Sigmoid colon (tissue), 7 donors: Measurements from ENCODE around the gene C16orf87. TPM values are rescaled to one million over a fixed set of nuclear protein-coding genes. Genes with fewer than 3 reads are reported as not detected.

Experiments used
- DNase-seq: peaks from one replicate; pipeline ENCODE4 v3.0.0-alpha.2; 2019
- H3K27ac ChIP-seq, 4 donors: fragments of 200-600 bp; sonication (generic); one replicate each; pipeline ENCODE4 v1.5.1; 2016 to 2019; ENCODE audit warnings: mild to moderate bottlenecking in 1 of 4
- H3K27me3 ChIP-seq, 3 donors: fragments of 200-600 bp; sonication (generic); one replicate each; pipeline ENCODE4 v1.5.1; 2019; ENCODE audit warnings: mild to moderate bottlenecking in 1 of 3
- H3K36me3 ChIP-seq, 4 donors: fragments of 200-600 bp; sonication (generic); one replicate each; pipeline ENCODE4 v1.5.1; 2016 to 2019
- H3K4me1 ChIP-seq, 4 donors: fragments of 200-600 bp; sonication (generic); one replicate each; pipeline ENCODE4 v1.5.1; 2017 to 2019
- H3K4me3 ChIP-seq, 4 donors: fragments of 200-600 bp; sonication (generic); one replicate each; pipeline ENCODE4 v1.5.1; 2017 to 2019; ENCODE audit warnings: mild to moderate bottlenecking in 2 of 4, moderate library complexity in 1 of 4
- H3K9me3 ChIP-seq, 4 donors: fragments of 200-600 bp in 3 of 4; sonication (generic) in 3 of 4; one replicate each; pipeline versions ENCODE4 v1.5.1 to v1.6.1; 2013 to 2019
- EP300 ChIP-seq, 4 donors: sonication (generic); formaldehyde crosslinking; IDR thresholded peaks; one replicate each; pipeline ENCODE4 v1.6.1; 2017; ENCODE audit warnings: antibody characterized with exemption in 4 of 4
- POLR2A ChIP-seq, 2 donors: fragments of 450-650 bp; IDR thresholded peaks; one replicate each; pipeline ENCODE4 v1.6.1; 2016; ENCODE audit warnings: antibody characterized with exemption in 2 of 2, mild to moderate bottlenecking in 2 of 2, moderate library complexity in 2 of 2
- POLR2AphosphoS5 ChIP-seq, 4 donors: sonication (generic); formaldehyde crosslinking; IDR thresholded peaks; one replicate each; pipeline ENCODE4 v1.6.1; 2017; ENCODE audit warnings: antibody characterized with exemption in 4 of 4
- WGBS, 2 donors: extraction: QIAGEN DNeasy Blood & Tissue Kit; methylation state at CpG; one replicate each; pipeline ENCODE4 v1.1.7; 2013; 5-methylcytosine and 5-hydroxymethylcytosine counted together
- intact Hi-C: fragments of 100-400 bp; cut with DNase I; formaldehyde crosslinking; loops from one replicate; pipeline ENCODE4 v1.15.1; 2023
- polyA plus RNA-seq, 3 donors: library from polyadenylated mRNA; stranded (reverse); fragments of 200-250 nt; gene quantifications; one replicate each; pipeline ENCODE4 v1.2.3, GENCODE V29; 2013
- total RNA-seq, 4 donors: library from RNA; depleted of rRNA; stranded (reverse); fragments of >200 nt; gene quantifications; one replicate each; pipeline ENCODE4 v1.1.0, GENCODE V29; 2016
- TF ChIP-seq, protein P1 (sequence below), 4 experiments: fragments of 450-650 bp in 3 of 4; fragments of 200-600 bp in 1 of 4; IDR thresholded peaks; one replicate each; pipeline ENCODE4 v1.5.1; 2016 to 2019; ENCODE audit warnings: antibody characterized with exemption in 4 of 4, mild to moderate bottlenecking in 3 of 4, moderate library complexity in 2 of 4
- donor health status: healthy with polysubstance abuse.
- donor health status: Bipolar disorder and iron deficiency.
- donor health status: healthy.

The C16orf87 gene
- total and polyA plus RNA-seq, 7 donors = 5.0 to 10.5 (median 6.0) TPM

DNA sequence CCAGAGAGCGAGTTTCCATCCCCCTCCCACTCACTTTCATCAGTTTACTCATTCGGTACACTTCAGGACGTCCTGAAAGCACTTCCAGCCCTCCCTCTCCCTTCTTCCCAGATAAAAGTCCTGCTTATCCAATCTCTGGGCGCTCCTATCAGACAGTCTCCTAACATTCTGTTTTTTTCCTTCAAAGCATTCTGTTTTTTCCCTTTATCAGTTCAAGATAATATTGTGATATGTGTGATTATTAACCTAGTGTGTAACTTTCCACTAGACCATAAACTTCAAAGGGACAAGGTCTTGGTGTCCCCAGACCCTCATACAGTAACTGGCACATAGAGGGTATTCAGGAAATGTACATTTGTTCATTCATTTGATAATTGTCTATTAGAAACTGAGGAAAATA, 24.4 kb upstream of the C16orf87 start:
- 44 to 65% methylated on average over 4 of the region's 4 CpGs for WGBS, 2 donors
- no peak for DNase-seq
- no peaks in the 10 kb centered on the region for H3K36me3 ChIP-seq
- no peaks in the 10 kb centered on the region for H3K27me3 ChIP-seq
- H3K4me3 ChIP-seq = no peak overlapping the region
- H3K9me3 ChIP-seq = no peaks in the 10 kb centered on the region
- no peak overlapping the region for H3K27ac ChIP-seq
- intact Hi-C loops = no loop called here
- TF ChIP-seq POLR2AphosphoS5 (IDR thresholded peaks at IDR 0.05) = no peak
- no peak for TF ChIP-seq POLR2A (IDR thresholded peaks at IDR 0.05)
- TF ChIP-seq, protein P1, sequence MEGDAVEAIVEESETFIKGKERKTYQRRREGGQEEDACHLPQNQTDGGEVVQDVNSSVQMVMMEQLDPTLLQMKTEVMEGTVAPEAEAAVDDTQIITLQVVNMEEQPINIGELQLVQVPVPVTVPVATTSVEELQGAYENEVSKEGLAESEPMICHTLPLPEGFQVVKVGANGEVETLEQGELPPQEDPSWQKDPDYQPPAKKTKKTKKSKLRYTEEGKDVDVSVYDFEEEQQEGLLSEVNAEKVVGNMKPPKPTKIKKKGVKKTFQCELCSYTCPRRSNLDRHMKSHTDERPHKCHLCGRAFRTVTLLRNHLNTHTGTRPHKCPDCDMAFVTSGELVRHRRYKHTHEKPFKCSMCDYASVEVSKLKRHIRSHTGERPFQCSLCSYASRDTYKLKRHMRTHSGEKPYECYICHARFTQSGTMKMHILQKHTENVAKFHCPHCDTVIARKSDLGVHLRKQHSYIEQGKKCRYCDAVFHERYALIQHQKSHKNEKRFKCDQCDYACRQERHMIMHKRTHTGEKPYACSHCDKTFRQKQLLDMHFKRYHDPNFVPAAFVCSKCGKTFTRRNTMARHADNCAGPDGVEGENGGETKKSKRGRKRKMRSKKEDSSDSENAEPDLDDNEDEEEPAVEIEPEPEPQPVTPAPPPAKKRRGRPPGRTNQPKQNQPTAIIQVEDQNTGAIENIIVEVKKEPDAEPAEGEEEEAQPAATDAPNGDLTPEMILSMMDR (IDR thresholded peaks at IDR 0.05) = no peak
- no peak for TF ChIP-seq EP300 (IDR thresholded peaks at IDR 0.05)
- peaks cover 0 to 11% (median 11%) of the 10 kb centered on the region in 4 donors for H3K4me1 ChIP-seq

DNA sequence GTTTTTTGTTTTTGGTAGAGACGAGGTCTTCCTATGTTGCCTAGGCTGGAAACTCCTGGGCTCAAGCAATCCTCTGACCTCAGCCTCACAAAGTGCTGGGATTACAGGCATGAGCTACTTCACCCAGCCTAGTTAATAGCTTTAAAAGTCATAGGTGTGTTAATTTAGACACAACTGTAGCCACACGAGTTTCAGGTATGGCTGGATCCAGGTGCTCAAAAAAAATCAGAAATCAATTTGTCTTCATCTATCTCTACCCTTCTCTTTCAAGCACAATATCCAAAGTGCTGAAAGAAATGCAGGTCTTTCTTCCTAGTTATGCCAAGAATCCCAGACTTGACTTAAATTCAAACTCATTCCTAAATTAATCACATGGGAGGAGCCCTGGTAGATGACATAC, 23.9 kb upstream of the C16orf87 start:
- H3K9me3 ChIP-seq = no peaks in the 10 kb centered on the region
- TF ChIP-seq, protein P1 (IDR thresholded peaks at IDR 0.05) = no peak
- TF ChIP-seq EP300 (IDR thresholded peaks at IDR 0.05) = no peak
- TF ChIP-seq POLR2AphosphoS5 (IDR thresholded peaks at IDR 0.05) = no peak
- no peak for TF ChIP-seq POLR2A (IDR thresholded peaks at IDR 0.05)
- DNase-seq = no peak
- peaks cover 0 to 11% (median 11%) of the 10 kb centered on the region in 4 donors for H3K4me1 ChIP-seq
- intact Hi-C loops = loop anchor here (1.0 kb wide), 1 partner anchor 54 kb away; no protein-coding TSS in a partner anchor
- no peak overlapping the region for H3K27ac ChIP-seq
- H3K36me3 ChIP-seq = no peaks in the 10 kb centered on the region
- WGBS, 2 donors = 91 to 93% methylated on average over 2 of the region's 2 CpGs
- H3K27me3 ChIP-seq = no peaks in the 10 kb centered on the region
- H3K4me3 ChIP-seq = no peak overlapping the region

DNA sequence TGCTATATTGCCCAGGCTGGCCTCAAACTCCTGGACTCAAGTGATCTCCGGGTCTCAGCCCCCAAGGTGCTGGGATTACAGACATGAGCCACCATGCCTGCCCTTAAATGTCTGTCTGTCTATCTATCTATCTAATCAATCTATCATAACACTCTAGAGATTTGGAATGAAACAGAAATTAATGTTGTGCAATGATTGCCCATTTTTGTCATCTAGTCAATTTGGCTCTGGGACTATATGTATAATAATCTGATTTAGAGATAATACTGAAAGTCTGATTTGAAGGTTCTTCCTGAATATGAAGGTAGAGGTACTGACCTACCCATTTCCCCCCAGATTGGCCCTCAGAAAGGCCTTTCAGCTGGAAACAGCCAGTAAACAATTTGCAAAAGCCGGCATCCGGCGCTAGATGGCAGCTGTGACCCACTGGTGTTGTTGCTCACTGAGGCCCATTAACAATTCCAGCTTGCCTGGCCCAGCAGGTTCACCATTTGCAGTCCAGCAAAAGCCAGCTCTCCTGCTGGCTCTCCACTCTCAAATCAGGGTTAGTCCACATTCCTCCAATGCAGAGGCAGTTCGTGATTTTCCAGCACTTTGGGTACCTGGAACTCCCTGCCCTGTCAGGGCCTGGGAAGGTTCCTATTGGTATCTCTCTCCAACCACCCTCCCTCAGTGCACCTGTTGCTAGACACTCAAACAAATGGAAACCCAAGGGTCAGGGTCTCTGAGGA, 22.9 kb upstream of the C16orf87 start:
- DNase-seq = peak; percentile 83
- TF ChIP-seq, protein P1 (IDR thresholded peaks at IDR 0.05) = peak; percentile 24 to 82 (median 64)
- no peak for TF ChIP-seq POLR2AphosphoS5 (IDR thresholded peaks at IDR 0.05)
- no peak for TF ChIP-seq EP300 (IDR thresholded peaks at IDR 0.05)

DNA sequence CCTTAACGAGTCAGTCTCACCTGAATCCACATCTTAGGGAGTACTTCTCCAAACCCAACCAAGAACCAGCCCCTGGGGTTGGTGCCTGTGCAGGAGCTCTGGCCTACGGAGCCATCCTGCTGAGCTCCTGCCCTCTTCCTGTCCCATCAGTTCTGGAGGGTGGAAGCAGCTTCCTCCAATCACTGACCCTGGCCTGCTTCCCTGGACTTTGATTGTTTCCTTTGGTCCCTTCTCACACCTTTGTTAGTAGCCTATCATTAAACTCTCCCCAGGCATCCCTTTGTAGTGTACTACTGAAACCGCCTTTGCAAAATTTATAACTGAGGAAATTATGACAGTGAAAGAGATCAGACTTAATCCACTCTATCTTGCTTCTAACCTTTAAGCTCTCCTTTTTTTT, 21.1 kb upstream of the C16orf87 start:
- DNase-seq = no peak
- H3K4me3 ChIP-seq = no peak overlapping the region
- intact Hi-C loops = no loop called here
- 63 to 79% methylated on average over 3 of the region's 3 CpGs for WGBS, 2 donors
- no peaks in the 10 kb centered on the region for H3K9me3 ChIP-seq
- TF ChIP-seq, protein P1 (IDR thresholded peaks at IDR 0.05) = no peak
- TF ChIP-seq POLR2AphosphoS5 (IDR thresholded peaks at IDR 0.05) (no peak), POLR2A (IDR thresholded peaks at IDR 0.05) (no peak), EP300 (IDR thresholded peaks at IDR 0.05) (no peak)
- H3K4me1 ChIP-seq = peaks cover 0 to 3% (median 2%) of the 10 kb centered on the region in 4 donors
- no peak overlapping the region for H3K27ac ChIP-seq
- no peaks in the 10 kb centered on the region for H3K36me3 ChIP-seq
- no peaks in the 10 kb centered on the region for H3K27me3 ChIP-seq

More for the DNA sequence above, 22.9 kb upstream of the C16orf87 start:
- Histone ChIP-seq H3K4me1 (peaks cover 0 to 11% (median 11%) of the 10 kb centered on the region in 4 donors), H3K27ac (no peak overlapping the region), H3K36me3 (no peaks in the 10 kb centered on the region), H3K4me3 (no peak overlapping the region), H3K9me3 (no peaks in the 10 kb centered on the region), H3K27me3 (no peaks in the 10 kb centered on the region)
- intact Hi-C loops = loop anchor here (1.0 kb wide), 1 partner anchor 55 kb away; no protein-coding TSS in a partner anchor
- 22 to 27% methylated on average over 5 of the region's 5 CpGs for WGBS, 2 donors
